Measurements from ENCODE around the gene ITPKA.

The ITPKA gene

GRCh38 chr15:41543521-41543870 is 49.8 kb downstream of the ITPKA start:
- H3K36me3 Mint-ChIP-seq = peaks cover 5 to 10% of the 10 kb centered on the region in 2 donors
- H3K27ac Mint-ChIP-seq = peak overlapping the region; percentile 92
- H3K27me3 Mint-ChIP-seq = no peaks in the 10 kb centered on the region
- ATAC-seq (replicated peaks) (peak in 1 of 2 donors; percentile 4), DNase-seq (no peak)
- peak overlapping the region; percentile 95 to 97 for H3K4me3 Mint-ChIP-seq
- H3K4me1 Mint-ChIP-seq = peaks cover 8 to 14% of the 10 kb centered on the region in 2 donors
- H3K9me3 Mint-ChIP-seq = no peaks in the 10 kb centered on the region

- H3K27ac Mint-ChIP-seq = peak overlapping the region; percentile 37
- DNase-seq (no peak), ATAC-seq (replicated peaks) (no peak)
- peak overlapping the region; percentile 95 to 97 for H3K4me3 Mint-ChIP-seq
- H3K27me3 Mint-ChIP-seq = no peaks in the 10 kb centered on the region
- peaks cover 8 to 14% of the 10 kb centered on the region in 2 donors for H3K4me1 Mint-ChIP-seq
- H3K9me3 Mint-ChIP-seq = no peaks in the 10 kb centered on the region
- peaks cover 5 to 7% of the 10 kb centered on the region in 2 donors for H3K36me3 Mint-ChIP-seq
Measured at GRCh38 chr15:41544650-41545015, 51.0 kb downstream of the ITPKA start.

DNA sequence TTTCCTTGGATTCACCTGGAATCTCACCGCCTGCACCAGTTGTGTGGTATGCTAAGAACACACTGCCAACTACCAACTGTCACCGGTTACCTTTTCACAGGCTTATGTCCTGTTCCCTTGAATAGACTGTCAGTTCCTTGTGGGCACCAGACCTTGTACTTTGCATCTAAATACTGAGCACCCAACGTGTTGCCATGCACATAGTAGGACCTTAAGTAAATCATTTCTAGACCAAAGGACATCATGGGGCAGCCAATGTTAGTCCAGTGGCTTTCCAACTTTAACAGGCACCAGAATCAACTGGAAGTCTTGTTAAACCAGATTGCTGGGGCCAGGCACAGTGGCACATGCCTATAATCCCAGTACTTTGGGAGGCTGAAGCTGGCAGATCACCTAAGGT is 51.5 kb downstream of the ITPKA start:
- ATAC-seq (replicated peaks) (no peak), DNase-seq (no peak)
- Mint-ChIP-seq H3K27me3 (no peaks in the 10 kb centered on the region), H3K9me3 (no peaks in the 10 kb centered on the region), H3K4me1 (peaks cover 8 to 14% of the 10 kb centered on the region in 2 donors), H3K4me3 (peak overlapping the region; percentile 95 to 97), H3K36me3 (peaks cover 5 to 7% of the 10 kb centered on the region in 2 donors), H3K27ac (peak overlapping the region; percentile 16)

GRCh38 chr15:41546851-41547786 is 53.4 kb downstream of the ITPKA start:
- Mint-ChIP-seq H3K36me3 (peaks cover 0 to 1% of the 10 kb centered on the region in 2 donors), H3K27me3 (no peaks in the 10 kb centered on the region), H3K9me3 (no peaks in the 10 kb centered on the region), H3K4me3 (no peak overlapping the region), H3K4me1 (peaks cover 7 to 14% of the 10 kb centered on the region in 2 donors), H3K27ac (no peak overlapping the region)
- no peak for ATAC-seq (replicated peaks)
- DNase-seq = no peak

DNA sequence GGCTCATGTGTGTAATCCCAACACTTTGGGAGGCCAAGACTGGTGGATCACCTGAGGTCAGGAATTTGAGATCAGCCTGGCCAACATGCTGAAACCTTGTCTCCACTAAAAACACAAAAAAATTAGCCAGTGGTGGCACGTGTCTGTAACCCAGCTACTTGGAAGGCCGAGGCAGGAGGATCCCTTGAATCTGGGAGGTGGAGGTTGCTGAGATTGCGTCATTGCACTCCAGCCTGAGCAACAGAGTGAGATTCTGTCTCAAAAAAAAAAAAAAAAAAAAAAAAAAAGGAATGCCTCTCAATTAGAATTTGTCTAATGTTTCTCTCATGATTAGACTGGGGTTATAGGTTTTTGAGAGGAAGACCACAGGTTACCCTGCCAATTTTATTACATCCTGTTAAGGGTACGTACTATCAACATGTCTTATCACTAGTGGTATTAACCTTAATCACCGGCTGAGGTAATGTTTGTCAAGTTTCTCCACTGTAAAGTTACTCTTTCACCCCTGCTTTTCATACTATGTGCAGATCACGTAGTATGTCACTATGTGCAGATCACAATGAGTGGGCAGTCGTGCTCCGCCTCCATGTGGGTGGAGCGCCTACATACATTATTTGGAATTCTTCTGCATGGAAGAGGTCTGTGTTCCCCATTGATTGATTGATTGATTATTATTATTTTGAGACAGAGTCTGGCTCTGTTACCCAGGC is 56.5 kb downstream of the ITPKA start:
- Mint-ChIP-seq H3K4me3 (no peak overlapping the region), H3K27ac (no peak overlapping the region), H3K27me3 (peaks cover 11 to 17% of the 10 kb centered on the region in 2 donors), H3K4me1 (peaks cover 0 to 2% of the 10 kb centered on the region in 2 donors), H3K9me3 (no peaks in the 10 kb centered on the region), H3K36me3 (no peaks in the 10 kb centered on the region)
- DNase-seq (no peak), ATAC-seq (replicated peaks) (no peak)

Data from stimulated activated naive B cell treated with anti-CD40 and anti-IgM and Interleukin-4, amounts not matched to agents 10 μg/mL and 1 μg/mL and 100 μg/mL, for 72 hours (primary cell).